ENCODE data around the gene IFFO2. TPM values are rescaled to one million over a fixed set of nuclear protein-coding genes. Genes with fewer than 3 reads are reported as not detected.

Gene IFFO2
- total RNA-seq, 8 experiments from 2014 or later, result 2.8 to 24.2 (median 6.3) TPM

DNA sequence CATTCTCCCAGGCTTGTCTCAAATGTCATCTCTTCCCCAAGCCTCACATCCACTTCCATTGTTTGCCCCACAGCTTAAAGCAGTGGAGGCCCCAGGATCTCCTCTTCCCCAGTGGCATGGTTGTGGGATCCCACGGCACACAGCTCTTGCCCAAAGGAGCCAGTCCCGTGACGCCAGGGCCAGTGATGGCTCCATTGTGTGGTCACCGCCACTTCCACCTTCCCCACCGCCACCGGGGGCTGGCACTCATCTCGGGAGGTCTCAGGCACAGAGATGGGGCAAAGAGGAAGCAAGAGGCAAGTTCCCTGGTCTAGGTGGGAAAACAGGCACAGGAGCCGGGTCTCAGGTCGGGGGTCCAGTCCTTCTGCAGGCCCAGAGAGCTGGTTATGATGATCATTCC, 31.2 kb downstream of the IFFO2 start:
- in situ Hi-C loops (cut with MboI; ENCODE audit: low pct_unique_long_range_greater_than_20kb in 2 of 9, low sequenced_read_pairs in 9 of 9, unreplicated experiment in 9 of 9), result no loop called here
- peaks cover 34 to 51% of the 10 kb centered on the region in 2 donors for H3K4me1 ChIP-seq (replicated peaks in 1 of 2)
- ATAC-seq (replicated peaks in 6 of 8), result no peak
- WGBS, 10 experiments, result 60 to 100% (median 95%) methylated on average over 2 to 9 of the region's 9 CpGs; no CpG with 5 or more reads in 4 of the 10 experiments
- no peak overlapping the region for H3K4me3 ChIP-seq
- H3K27ac ChIP-seq, result peak overlapping the region in 1 of 2 donors; percentile 45

DNA sequence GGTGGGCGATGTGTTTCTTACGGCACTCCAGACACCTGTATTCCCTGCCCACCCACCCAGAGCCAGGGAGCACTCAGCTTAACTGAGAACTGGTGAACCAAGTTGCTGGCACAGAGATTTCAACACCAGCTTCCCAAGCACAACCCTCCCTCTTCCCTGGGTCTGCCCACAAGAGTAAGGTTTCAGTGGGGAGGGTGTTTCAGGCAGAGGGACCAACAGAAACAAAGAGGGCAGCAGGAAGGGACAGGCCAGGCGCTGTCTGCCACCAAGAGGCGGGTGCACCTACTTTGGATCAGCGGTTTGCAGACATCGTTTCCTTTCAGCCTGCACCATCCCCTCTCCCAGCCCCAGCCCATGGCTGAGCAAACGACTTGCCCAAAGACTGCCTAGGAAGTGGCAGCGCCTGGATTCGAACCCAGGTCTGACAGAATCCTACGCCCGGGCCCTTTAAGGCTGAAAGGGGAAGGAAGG, 32.2 kb downstream of the IFFO2 start:
- in situ Hi-C loops (cut with MboI; ENCODE audit: low pct_unique_long_range_greater_than_20kb in 2 of 9, low sequenced_read_pairs in 9 of 9, unreplicated experiment in 9 of 9), result loop anchor here in 5 of 9 experiments (25.0 kb wide), 3 partner anchors 138 to 738 kb away; partner anchors contain the start of gene HTR6 (in 1 of the 5)
- 34 to 80% (median 70%) methylated on average over 1 to 8 of the region's 11 CpGs; no CpG with 5 or more reads in 3 of the 10 experiments for WGBS, 10 experiments
- ATAC-seq (replicated peaks in 6 of 8), result no peak
- Histone ChIP-seq H3K4me3 (no peak overlapping the region), H3K27ac (peak overlapping the region in 1 of 2 donors; percentile 45), H3K4me1 (replicated peaks in 1 of 2) (peaks cover 41 to 60% of the 10 kb centered on the region in 2 donors)

DNA sequence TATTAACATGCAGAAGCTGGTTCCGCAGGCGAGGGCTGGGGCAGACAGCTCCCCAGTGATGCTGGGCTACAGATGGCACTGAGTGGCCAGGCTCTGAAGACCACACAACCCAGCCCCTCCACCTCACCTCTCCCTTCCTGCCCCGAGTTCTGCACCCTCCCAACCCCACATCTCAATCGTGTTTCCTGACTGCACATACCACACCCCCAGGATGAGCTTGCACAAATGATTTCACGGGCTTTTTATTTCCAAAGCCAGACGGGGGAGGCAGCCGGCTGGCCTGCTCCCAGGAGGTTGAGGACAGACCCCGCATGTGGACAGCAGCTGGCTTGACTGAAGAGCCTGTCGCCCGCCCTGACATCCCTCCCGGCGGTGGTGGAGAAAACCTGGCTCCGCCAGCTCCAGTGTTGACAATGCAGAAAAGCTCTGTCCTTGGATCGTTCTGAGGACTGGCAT, 32.7 kb downstream of the IFFO2 start:
- peak in 7 of 8 experiments; percentile 2 to 45 (median 14) for ATAC-seq (replicated peaks in 6 of 8)
- Histone ChIP-seq H3K4me3 (no peak overlapping the region), H3K27ac (peak overlapping the region in 1 of 2 donors; percentile 45), H3K4me1 (replicated peaks in 1 of 2) (peaks cover 45 to 64% of the 10 kb centered on the region in 2 donors)
- 8 to 73% (median 38%) methylated on average over 2 to 12 of the region's 14 CpGs; no CpG with 5 or more reads in 5 of the 10 experiments for WGBS, 10 experiments
- in situ Hi-C loops (cut with MboI; ENCODE audit: low pct_unique_long_range_greater_than_20kb in 2 of 9, low sequenced_read_pairs in 9 of 9, unreplicated experiment in 9 of 9), result loop anchor here in 5 of 9 experiments (25.0 kb wide), 3 partner anchors 139 to 739 kb away; partner anchors contain the start of gene HTR6 (in 1 of the 5)

DNA sequence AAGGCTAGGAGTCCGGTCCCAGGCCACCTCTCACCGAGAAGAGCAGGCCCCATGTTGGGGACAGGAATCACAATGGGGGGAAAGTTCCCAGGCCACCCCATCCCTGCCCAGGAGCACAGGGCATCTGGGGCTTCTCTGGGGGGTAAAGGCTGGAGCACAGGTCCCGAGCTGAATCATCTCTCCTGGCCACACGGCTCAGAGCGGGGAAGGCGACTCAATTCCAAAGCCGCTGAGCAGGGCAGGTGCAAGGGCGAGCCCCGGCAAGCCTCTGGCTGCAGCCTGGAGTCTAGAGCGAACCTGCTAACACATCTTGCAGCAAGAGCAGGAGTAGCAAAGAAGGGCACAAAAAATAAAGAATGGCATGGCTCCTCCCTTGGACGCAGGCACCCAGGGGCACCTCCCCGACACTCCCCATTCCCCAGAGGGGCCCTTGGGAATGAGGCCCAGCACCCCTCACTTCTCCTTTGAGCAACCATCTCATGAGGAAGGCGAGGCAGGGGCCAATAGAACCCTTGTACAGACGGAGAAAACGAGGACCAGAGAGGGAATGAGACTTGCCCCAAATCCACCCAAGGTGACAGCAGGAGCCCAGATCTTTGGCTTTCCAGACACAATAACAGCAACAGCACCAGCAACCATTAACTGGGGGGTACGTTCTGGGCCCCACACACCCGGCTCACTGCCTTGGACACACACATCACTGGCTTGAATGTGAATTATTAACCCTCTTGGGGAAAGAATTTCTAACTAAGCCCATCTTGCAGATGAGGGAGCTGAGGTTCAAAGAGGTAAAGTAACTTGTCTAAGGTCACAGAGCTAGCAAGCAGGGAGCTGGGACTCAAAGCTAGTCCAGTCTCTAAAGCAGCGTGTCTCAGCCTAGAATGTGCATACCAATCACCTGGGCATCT, 33.4 kb downstream of the IFFO2 start:
- in situ Hi-C loops (cut with MboI; ENCODE audit: low pct_unique_long_range_greater_than_20kb in 2 of 9, low sequenced_read_pairs in 9 of 9, unreplicated experiment in 9 of 9), result loop anchor here in 5 of 9 experiments (25.0 kb wide), 3 partner anchors 139 to 739 kb away; partner anchors contain the start of gene HTR6 (in 1 of the 5)
- WGBS, 10 experiments, result 53 to 77% (median 75%) methylated on average over 3 to 9 of the region's 18 CpGs; no CpG with 5 or more reads in 5 of the 10 experiments
- Histone ChIP-seq H3K4me1 (replicated peaks in 1 of 2) (peaks cover 47 to 65% of the 10 kb centered on the region in 2 donors), H3K4me3 (no peak overlapping the region), H3K27ac (peak overlapping the region in 1 of 2 donors; percentile 51)
- ATAC-seq (replicated peaks in 6 of 8), result peak in 2 of 8 experiments; percentile 2 to 5

DNA sequence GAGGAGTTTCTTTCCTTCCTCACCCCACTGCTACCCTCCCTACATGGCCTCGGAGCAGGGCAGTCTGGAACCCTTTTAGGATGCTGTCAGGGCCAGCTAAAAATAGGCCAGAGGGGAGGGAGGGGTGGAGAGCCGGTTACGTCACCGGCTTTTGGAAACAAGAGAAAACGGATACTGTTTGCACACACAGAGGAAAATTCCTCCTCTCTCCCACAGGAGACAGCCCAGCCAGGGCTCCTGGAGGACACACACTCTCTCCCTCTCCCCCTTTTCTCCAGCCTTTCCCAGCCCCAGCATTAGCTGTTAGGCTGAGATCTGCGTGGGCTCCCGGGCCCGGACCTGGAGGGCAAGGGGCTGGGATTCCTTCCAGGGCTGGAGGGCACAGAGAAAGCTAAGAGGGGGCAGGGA, 34.2 kb downstream of the IFFO2 start:
- in situ Hi-C loops (cut with MboI; ENCODE audit: low pct_unique_long_range_greater_than_20kb in 2 of 9, low sequenced_read_pairs in 9 of 9, unreplicated experiment in 9 of 9), result loop anchor here in 5 of 9 experiments (25.0 kb wide), 3 partner anchors 140 to 740 kb away; partner anchors contain the start of gene HTR6 (in 1 of the 5)
- Histone ChIP-seq H3K4me1 (replicated peaks in 1 of 2) (peaks cover 44 to 59% of the 10 kb centered on the region in 2 donors), H3K27ac (peak overlapping the region in 1 of 2 donors; percentile 51), H3K4me3 (no peak overlapping the region)
- WGBS, 10 experiments, result 0 to 33% (median 20%) methylated on average over 1 to 6 of the region's 8 CpGs; no CpG with 5 or more reads in 3 of the 10 experiments
- peak; percentile 35 to 84 (median 50) for ATAC-seq (replicated peaks in 6 of 8)

DNA sequence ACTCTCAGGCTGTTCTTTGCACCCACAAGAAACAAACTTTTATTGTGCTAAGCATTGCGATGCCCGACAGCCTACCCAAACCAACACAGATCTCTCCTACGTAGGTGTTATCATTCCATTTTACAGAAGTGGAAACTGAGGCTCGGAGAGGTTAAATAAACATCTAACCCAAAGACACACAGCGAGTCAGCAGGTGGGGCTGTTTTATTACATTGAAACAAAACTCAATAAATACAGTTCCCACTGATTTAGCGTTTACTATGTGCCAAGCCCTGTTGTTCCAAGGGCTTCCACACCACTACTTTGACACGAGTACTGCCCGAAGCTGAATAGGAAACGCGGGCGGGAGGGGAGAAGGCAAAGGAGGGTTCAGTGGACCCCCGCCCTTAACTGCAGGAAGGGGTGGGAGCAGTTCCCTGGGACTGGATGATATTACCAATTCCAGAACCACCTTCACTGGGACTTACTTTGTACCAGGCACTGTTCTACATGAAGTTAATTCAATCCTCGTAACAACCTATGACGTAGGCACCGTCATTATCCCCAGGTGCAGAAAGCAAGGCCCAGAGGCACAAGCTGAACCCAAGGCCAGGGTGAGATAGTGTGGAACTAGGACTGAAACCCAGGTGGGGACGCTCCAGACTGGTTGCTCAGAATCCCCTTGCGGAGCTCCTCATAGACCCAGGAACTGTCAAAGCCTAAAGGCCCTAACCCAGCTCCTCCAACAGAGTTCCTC, 34.8 kb downstream of the IFFO2 start:
- in situ Hi-C loops (cut with MboI; ENCODE audit: low pct_unique_long_range_greater_than_20kb in 2 of 9, low sequenced_read_pairs in 9 of 9, unreplicated experiment in 9 of 9), result loop anchor here in 5 of 9 experiments (25.0 kb wide), 3 partner anchors 141 to 741 kb away; partner anchors contain the start of gene HTR6 (in 1 of the 5)
- H3K27ac ChIP-seq, result peak overlapping the region in 1 of 2 donors; percentile 51
- peaks cover 44 to 56% of the 10 kb centered on the region in 2 donors for H3K4me1 ChIP-seq (replicated peaks in 1 of 2)
- peak in 2 of 8 experiments; percentile 2 to 7 for ATAC-seq (replicated peaks in 6 of 8)
- H3K4me3 ChIP-seq, result no peak overlapping the region
- 23 to 100% (median 83%) methylated on average over 1 to 17 of the region's 17 CpGs for WGBS, 10 experiments

DNA sequence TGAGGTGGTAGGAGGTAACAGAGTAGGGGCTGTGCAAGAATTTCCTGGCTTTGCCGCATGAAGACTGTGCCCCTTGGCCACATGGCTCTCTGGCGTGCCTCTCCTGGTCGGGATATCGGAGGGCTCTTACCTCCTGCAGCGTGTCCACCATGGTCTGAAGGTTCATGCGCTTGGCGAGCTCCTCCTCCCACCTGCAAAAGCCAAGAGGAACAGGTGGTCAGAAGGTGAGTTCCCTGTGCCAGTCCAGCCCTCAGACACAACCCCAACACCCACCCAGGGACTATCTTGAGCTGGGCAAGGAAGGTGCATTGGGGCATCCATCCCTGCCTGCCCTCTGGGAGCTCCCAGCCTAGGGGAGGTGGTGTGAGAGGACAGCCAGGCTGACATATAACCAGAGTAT, 35.5 kb downstream of the IFFO2 start:
- 89 to 100% (median 100%) methylated on average over 1 to 6 of the region's 7 CpGs; no CpG with 5 or more reads in 3 of the 10 experiments for WGBS, 10 experiments
- ATAC-seq (replicated peaks in 6 of 8), result no peak
- in situ Hi-C loops (cut with MboI; ENCODE audit: low pct_unique_long_range_greater_than_20kb in 2 of 9, low sequenced_read_pairs in 9 of 9, unreplicated experiment in 9 of 9), result loop anchor here in 5 of 9 experiments (25.0 kb wide), 3 partner anchors 141 to 741 kb away; partner anchors contain the start of gene HTR6 (in 1 of the 5)

DNA sequence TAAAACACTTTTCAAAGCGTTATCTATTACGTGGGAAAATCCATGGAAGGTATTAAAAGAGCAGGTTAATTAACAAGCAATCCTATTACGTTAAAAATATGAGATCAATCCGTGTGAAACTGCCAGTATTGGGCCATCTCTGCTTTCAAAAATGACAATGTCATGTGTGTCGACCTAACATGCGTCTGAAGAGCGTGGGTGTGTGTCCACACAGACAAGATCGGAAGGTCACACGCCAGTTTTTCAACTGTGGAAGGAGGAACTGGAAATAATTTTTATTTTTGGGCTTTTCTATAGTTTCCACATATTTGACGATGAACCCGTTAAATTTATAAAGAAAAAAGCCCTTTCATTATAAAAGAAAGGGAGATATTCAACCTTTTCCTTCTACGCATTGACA, 36.5 kb downstream of the IFFO2 start:
- peak overlapping the region in 1 of 2 donors; percentile 56 for H3K27ac ChIP-seq
- H3K4me3 ChIP-seq, result no peak overlapping the region
- peaks cover 39 to 46% of the 10 kb centered on the region in 2 donors for H3K4me1 ChIP-seq (replicated peaks in 1 of 2)
- in situ Hi-C loops (cut with MboI; ENCODE audit: low pct_unique_long_range_greater_than_20kb in 2 of 9, low sequenced_read_pairs in 9 of 9, unreplicated experiment in 9 of 9), result loop anchor here in 5 of 9 experiments (25.0 kb wide), 3 partner anchors 142 to 742 kb away; partner anchors contain the start of gene HTR6 (in 1 of the 5)
- 74 to 100% (median 85%) methylated on average over 2 to 12 of the region's 12 CpGs for WGBS, 10 experiments
- no peak for ATAC-seq (replicated peaks in 6 of 8)

More for the DNA sequence above, 35.5 kb downstream of the IFFO2 start:
- no peak overlapping the region for H3K4me3 ChIP-seq
- peaks cover 44 to 50% of the 10 kb centered on the region in 2 donors for H3K4me1 ChIP-seq (replicated peaks in 1 of 2)
- no peak overlapping the region for H3K27ac ChIP-seq

DNA sequence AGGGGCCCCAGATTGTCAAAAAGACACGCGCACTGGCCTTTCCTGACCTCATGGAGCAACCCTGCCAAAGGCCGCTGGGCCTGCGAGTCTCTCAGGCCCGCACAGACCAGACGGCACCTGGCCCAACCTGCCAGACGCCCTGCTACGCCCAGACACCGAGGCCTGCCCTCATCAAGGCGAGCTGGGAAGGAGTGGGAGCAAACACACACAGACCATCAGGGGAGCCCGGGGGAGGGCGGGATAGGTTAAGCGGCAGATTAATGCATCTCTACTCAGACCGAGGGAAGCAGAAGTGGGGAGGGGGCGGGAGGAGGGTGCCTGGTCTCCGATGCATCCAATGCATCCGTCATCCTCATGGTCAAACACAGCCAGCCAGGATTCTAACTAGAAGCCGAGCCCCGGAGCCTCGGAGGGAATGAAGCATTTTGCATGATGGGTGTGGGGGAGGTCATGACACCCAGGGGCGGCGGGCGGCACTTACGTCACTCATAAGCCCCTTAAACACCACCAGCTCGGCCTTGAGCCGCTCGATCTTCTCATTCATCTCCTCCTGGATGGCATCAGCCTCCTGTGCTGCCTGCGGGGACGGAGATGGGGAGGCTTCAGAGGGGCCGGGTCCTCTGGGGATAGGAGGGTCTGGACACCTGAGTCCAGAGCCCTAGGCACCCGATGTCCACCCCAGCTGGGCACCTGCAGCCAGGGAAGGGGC, 37.1 kb downstream of the IFFO2 start:
- Histone ChIP-seq H3K4me1 (replicated peaks in 1 of 2) (peaks cover 36 to 40% of the 10 kb centered on the region in 2 donors), H3K4me3 (no peak overlapping the region), H3K27ac (peak overlapping the region; percentile 48 to 69)
- ATAC-seq (replicated peaks in 6 of 8), result peak in 5 of 8 experiments; percentile 50 to 84 (median 77)
- WGBS, 10 experiments, result 59 to 100% (median 80%) methylated on average over 1 to 6 of the region's 31 CpGs; no CpG with 5 or more reads in 3 of the 10 experiments
- in situ Hi-C loops (cut with MboI; ENCODE audit: low pct_unique_long_range_greater_than_20kb in 2 of 9, low sequenced_read_pairs in 9 of 9, unreplicated experiment in 9 of 9), result loop anchor here in 5 of 9 experiments (25.0 kb wide), 3 partner anchors 143 to 743 kb away; partner anchors contain the start of gene HTR6 (in 1 of the 5)

DNA sequence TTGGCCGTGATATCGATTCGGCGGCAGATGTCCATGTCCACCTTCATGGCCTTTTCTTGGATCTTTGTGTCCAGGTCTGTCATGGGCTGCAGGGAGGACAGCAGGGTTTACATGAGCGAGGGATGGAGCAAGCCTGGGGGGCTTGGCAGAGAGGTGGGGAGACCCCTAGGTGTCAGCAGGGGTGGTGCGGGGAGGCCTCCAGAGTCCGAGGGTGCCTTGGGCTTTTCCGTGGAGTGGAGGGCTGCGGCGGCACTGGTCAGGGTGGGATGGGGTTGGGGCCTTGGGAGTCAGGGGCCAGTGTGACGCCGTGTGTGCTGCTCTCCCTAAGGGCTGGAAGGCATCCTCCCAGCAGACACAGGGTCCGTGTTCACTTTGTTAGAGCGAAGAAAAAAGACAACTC, 38.1 kb downstream of the IFFO2 start:
- Histone ChIP-seq H3K27ac (peak overlapping the region in 1 of 2 donors; percentile 69), H3K4me3 (no peak overlapping the region), H3K4me1 (replicated peaks in 1 of 2) (peaks cover 29 to 30% of the 10 kb centered on the region in 2 donors)
- WGBS, 10 experiments, result 89 to 100% methylated on average over 1 to 3 of the region's 14 CpGs; no CpG with 5 or more reads in 8 of the 10 experiments
- no peak for ATAC-seq (replicated peaks in 6 of 8)
- in situ Hi-C loops (cut with MboI; ENCODE audit: low pct_unique_long_range_greater_than_20kb in 2 of 9, low sequenced_read_pairs in 9 of 9, unreplicated experiment in 9 of 9), result loop anchor here in 5 of 9 experiments (25.0 kb wide), 3 partner anchors 144 to 744 kb away; partner anchors contain the start of gene HTR6 (in 1 of the 5)

DNA sequence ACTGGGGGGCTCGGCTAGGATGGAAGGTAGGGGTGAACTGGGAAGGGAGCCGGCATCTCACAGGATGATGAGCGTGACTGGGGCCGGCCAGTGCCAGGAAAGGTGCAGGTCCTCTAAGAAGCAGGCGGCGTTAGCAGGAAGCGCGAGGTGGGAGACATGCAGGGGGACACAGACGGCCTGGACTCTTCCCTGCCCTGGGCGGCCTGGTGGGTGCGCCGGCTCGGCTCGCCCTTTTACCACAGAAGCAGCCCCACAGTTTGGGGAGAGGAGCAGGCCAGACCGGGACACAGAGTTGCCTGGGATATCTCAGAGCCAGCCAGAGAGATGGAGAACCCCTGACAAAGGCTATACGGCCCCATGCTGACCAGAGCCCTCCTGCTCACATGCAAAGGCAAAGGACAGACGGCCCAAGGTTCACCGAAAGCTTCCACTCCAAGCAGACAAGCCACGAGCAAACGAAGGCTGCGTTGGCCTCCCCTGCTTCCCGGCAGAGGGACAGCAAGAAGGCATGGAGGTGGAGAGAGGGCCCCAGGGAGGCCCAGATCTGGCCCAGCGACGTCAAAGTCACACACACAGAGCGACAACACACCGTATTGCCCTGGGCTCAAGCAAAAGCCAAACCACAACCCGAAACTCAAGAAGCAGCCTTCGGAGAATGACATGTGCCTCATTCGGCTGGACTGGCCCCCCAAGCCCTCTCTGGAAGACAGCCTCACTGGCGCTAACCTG, 39.2 kb downstream of the IFFO2 start:
- no peak for ATAC-seq (replicated peaks in 6 of 8)
- WGBS, 10 experiments, result 76 to 100% (median 83%) methylated on average over 1 to 15 of the region's 30 CpGs; no CpG with 5 or more reads in 3 of the 10 experiments

More for the DNA sequence above, 39.2 kb downstream of the IFFO2 start:
- in situ Hi-C loops (cut with MboI; ENCODE audit: low pct_unique_long_range_greater_than_20kb in 2 of 9, low sequenced_read_pairs in 9 of 9, unreplicated experiment in 9 of 9), result loop anchor here in 5 of 9 experiments (25.0 kb wide), 3 partner anchors 145 to 745 kb away; partner anchors contain the start of gene HTR6 (in 1 of the 5)
- Histone ChIP-seq H3K27ac (no peak overlapping the region), H3K4me1 (replicated peaks in 1 of 2) (peaks cover 17 to 18% of the 10 kb centered on the region in 2 donors), H3K4me3 (no peak overlapping the region)

Data from motor neuron (in vitro differentiated cells).